ENCODE data around the gene GRWD1. TPM values are rescaled to one million over a fixed set of nuclear protein-coding genes. Genes with fewer than 3 reads are reported as not detected.

Gene GRWD1
- total RNA-seq, 4 donors from 2014 or later: 33.0 to 43.9 (median 34.6) TPM

GRCh38 chr19:48456864-48457263 is 11.1 kb downstream of the GRWD1 start:
- H3K9me3 ChIP-seq: no peaks in the 10 kb centered on the region
- intact Hi-C loops (cut with DNase I): no loop called here

DNA sequence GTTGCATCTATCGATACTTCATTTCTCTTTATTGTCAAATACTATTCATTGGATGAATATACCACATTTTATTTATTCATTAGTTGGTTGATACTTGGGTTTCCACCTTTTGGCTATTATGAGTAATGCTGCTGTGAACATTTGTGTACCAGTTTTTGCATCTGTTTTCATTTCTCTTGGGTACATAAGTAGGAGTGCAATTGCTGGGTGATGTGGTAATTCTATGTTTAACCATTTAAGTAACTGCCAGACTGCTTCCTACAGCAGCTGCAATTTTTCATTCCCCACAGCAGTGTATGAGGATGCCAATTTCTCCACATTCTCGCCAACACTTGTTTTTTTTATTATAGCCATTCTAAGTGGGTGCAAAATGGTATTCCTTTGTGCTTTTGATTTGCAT is 12.2 kb downstream of the GRWD1 start:
- 83 to 90% methylated on average over 2 of the region's 2 CpGs for WGBS, 2 donors
- H3K36me3 ChIP-seq: peaks cover 14 to 77% (median 20%) of the 10 kb centered on the region in 3 donors

More at GRCh38 chr19:48456864-48457263, 11.1 kb downstream of the GRWD1 start:
- Histone ChIP-seq H3K4me3 (no peak overlapping the region), H3K27me3 (no peaks in the 10 kb centered on the region), H3K27ac (no peak overlapping the region), H3K4me1 (peaks cover 0 to 13% (median 0%) of the 10 kb centered on the region in 3 donors), H3K36me3 (peaks cover 20 to 79% (median 29%) of the 10 kb centered on the region in 3 donors)
- TF ChIP-seq, protein P1, sequence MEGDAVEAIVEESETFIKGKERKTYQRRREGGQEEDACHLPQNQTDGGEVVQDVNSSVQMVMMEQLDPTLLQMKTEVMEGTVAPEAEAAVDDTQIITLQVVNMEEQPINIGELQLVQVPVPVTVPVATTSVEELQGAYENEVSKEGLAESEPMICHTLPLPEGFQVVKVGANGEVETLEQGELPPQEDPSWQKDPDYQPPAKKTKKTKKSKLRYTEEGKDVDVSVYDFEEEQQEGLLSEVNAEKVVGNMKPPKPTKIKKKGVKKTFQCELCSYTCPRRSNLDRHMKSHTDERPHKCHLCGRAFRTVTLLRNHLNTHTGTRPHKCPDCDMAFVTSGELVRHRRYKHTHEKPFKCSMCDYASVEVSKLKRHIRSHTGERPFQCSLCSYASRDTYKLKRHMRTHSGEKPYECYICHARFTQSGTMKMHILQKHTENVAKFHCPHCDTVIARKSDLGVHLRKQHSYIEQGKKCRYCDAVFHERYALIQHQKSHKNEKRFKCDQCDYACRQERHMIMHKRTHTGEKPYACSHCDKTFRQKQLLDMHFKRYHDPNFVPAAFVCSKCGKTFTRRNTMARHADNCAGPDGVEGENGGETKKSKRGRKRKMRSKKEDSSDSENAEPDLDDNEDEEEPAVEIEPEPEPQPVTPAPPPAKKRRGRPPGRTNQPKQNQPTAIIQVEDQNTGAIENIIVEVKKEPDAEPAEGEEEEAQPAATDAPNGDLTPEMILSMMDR (IDR thresholded peaks at IDR 0.05): no peak
- TF ChIP-seq POLR2A (IDR thresholded peaks at IDR 0.05): no peak
- DNase-seq: no peak
- WGBS, 2 donors: 91 to 97% methylated on average over 4 of the region's 4 CpGs

GRCh38 chr19:48461651-48461981 is 15.8 kb downstream of the GRWD1 start:
- Histone ChIP-seq H3K4me1 (no peaks in the 10 kb centered on the region), H3K4me3 (no peak overlapping the region), H3K27me3 (no peaks in the 10 kb centered on the region), H3K27ac (no peak overlapping the region), H3K36me3 (peaks cover 0 to 41% (median 0%) of the 10 kb centered on the region in 3 donors), H3K9me3 (no peaks in the 10 kb centered on the region)
- WGBS, 2 donors: 74 to 94% methylated on average over 8 to 36 of the region's 36 CpGs
- TF ChIP-seq POLR2A (IDR thresholded peaks at IDR 0.05): no peak
- TF ChIP-seq, protein P1 (IDR thresholded peaks at IDR 0.05): no peak
- no peak for DNase-seq
- intact Hi-C loops (cut with DNase I): no loop called here

More for the DNA sequence above, 12.2 kb downstream of the GRWD1 start:
- Histone ChIP-seq H3K27me3 (no peaks in the 10 kb centered on the region), H3K4me3 (no peak overlapping the region), H3K27ac (no peak overlapping the region), H3K9me3 (no peaks in the 10 kb centered on the region), H3K4me1 (peaks cover 0 to 2% (median 0%) of the 10 kb centered on the region in 3 donors)
- TF ChIP-seq POLR2A (IDR thresholded peaks at IDR 0.05): no peak
- TF ChIP-seq, protein P1 (IDR thresholded peaks at IDR 0.05): no peak
- intact Hi-C loops (cut with DNase I): no loop called here
- DNase-seq: no peak

DNA sequence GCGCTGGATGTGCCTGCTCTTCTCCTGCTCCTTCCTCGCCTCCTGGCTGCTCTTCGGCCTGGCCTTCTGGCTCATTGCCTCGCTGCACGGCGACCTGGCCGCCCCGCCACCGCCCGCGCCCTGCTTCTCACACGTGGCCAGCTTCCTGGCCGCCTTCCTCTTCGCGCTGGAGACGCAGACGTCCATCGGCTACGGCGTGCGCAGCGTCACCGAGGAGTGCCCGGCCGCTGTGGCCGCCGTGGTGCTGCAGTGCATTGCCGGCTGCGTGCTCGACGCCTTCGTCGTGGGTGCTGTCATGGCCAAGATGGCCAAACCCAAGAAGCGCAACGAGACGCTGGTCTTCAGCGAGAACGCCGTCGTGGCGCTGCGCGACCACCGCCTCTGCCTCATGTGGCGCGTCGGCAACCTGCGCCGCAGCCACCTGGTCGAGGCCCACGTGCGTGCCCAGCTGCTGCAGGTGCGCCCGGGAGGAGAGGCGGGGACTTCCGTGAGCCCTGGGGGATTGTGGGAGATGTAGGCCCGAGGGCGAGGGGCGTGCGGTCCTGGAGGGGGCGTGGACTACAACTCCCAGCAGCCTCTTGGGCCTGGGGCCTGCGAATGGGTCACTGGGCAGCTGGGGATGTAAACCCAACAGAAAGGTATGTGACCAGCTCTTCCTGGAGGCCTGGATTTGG is 16.3 kb downstream of the GRWD1 start:
- intact Hi-C loops (cut with DNase I): no loop called here
- Histone ChIP-seq H3K36me3 (peaks cover 0 to 36% (median 0%) of the 10 kb centered on the region in 3 donors), H3K27ac (no peak overlapping the region), H3K27me3 (no peaks in the 10 kb centered on the region), H3K9me3 (no peaks in the 10 kb centered on the region), H3K4me1 (no peaks in the 10 kb centered on the region), H3K4me3 (no peak overlapping the region)
- 85 to 91% methylated on average over 9 to 23 of the region's 62 CpGs for WGBS, 2 donors
- TF ChIP-seq POLR2A (IDR thresholded peaks at IDR 0.05): no peak
- TF ChIP-seq, protein P1 (IDR thresholded peaks at IDR 0.05): no peak
- DNase-seq: no peak

GRCh38 chr19:48465215-48465614 is 19.4 kb downstream of the GRWD1 start:
- DNase-seq: no peak

More at GRCh38 chr19:48465215-48465614, 19.4 kb downstream of the GRWD1 start:
- TF ChIP-seq POLR2A (IDR thresholded peaks at IDR 0.05): no peak
- TF ChIP-seq, protein P1 (IDR thresholded peaks at IDR 0.05): no peak
- Histone ChIP-seq H3K9me3 (no peaks in the 10 kb centered on the region), H3K4me1 (peaks cover 3 to 12% (median 8%) of the 10 kb centered on the region in 3 donors), H3K4me3 (no peak overlapping the region), H3K36me3 (peaks cover under 1 to 25% (median 2%) of the 10 kb centered on the region in 3 donors), H3K27me3 (no peaks in the 10 kb centered on the region), H3K27ac (no peak overlapping the region)
- WGBS, 2 donors: 89 to 100% methylated on average over 1 of the region's 1 CpG
- intact Hi-C loops (cut with DNase I): no loop called here
